Esophagus (tissue), 2 donors: ENCODE measurements around the gene CDH13. TPM values are rescaled to one million over a fixed set of nuclear protein-coding genes. Genes with fewer than 3 reads are reported as not detected.

Experiments
- H3K27ac ChIP-seq, 2 donors: one replicate each; pipeline ENCODE4 v1.5.1; 2013; ENCODE audit warnings: low read depth in 2 of 2, mild to moderate bottlenecking in 2 of 2, inconsistent platforms in 1 of 2, low read length in 1 of 2, moderate library complexity in 1 of 2
- H3K27me3 ChIP-seq, 2 donors: one replicate each; pipeline ENCODE4 v1.6.1; 2013; ENCODE audit warnings: low read length in 2 of 2, control low read depth in 1 of 2, mild to moderate bottlenecking in 1 of 2; ENCODE audit not compliant: insufficient read depth in 2 of 2, control insufficient read depth in 1 of 2
- H3K36me3 ChIP-seq, 2 donors: one replicate each; pipeline ENCODE4 v1.6.1; 2013; ENCODE audit warnings: low read length in 1 of 2; ENCODE audit not compliant: control insufficient read depth in 2 of 2, insufficient read depth in 2 of 2
- H3K4me1 ChIP-seq, 2 donors: one replicate each; pipeline ENCODE4 v1.6.1; 2013; ENCODE audit warnings: low read length in 1 of 2; ENCODE audit not compliant: control insufficient read depth in 2 of 2, insufficient read depth in 2 of 2
- H3K4me3 ChIP-seq, 2 donors: one replicate each; pipeline ENCODE4 v1.5.1; 2013; ENCODE audit warnings: low read length in 2 of 2, mild to moderate bottlenecking in 2 of 2, low read depth in 1 of 2, moderate library complexity in 1 of 2
- H3K9me3 ChIP-seq, 2 donors: one replicate each; pipeline ENCODE4 v1.6.1; 2013; ENCODE audit warnings: mild to moderate bottlenecking in 2 of 2, low read depth in 1 of 2, low read length in 1 of 2, moderate library complexity in 1 of 2; ENCODE audit not compliant: control insufficient read depth in 2 of 2, insufficient read depth in 1 of 2
- WGBS, 2 donors: extraction: QIAGEN DNeasy Blood & Tissue Kit; methylation state at CpG; one replicate each; pipeline ENCODE4 v1.1.7; 2013; 5-methylcytosine and 5-hydroxymethylcytosine counted together
- polyA plus RNA-seq, 2 donors: library from polyadenylated mRNA; stranded (reverse); fragments of 200-250 nt; gene quantifications; one replicate each; pipeline ENCODE4 v1.2.3, GENCODE V29; 2013
- donor health status: healthy with polysubstance abuse.
- donor health status: Bipolar disorder and iron deficiency.

The CDH13 gene
- polyA plus RNA-seq, 2 donors: 1.3 to 4.3 TPM

DNA sequence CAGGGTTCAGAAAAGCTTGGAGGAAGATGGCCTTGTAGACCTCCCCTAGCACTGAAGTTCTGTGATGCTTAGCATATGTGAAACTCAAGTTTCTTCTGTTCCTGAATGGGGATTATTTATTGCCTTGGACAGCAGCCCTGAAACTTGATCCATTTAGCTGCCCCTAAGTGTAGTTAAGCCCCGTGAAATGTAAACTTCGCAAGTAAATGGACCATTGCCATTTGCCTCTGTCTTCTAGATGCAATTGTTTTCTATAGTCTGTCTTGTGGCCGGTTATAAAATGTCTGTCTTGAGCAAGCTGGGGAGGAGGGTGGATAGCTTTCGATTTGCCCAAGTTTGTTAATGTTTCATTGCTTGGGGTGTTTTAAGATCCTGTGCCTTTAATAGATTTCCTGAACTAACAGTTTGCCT, 261.8 kb downstream of the CDH13 start:
- no peaks in the 10 kb centered on the region for H3K27me3 ChIP-seq
- H3K4me1 ChIP-seq: no peaks in the 10 kb centered on the region
- H3K27ac ChIP-seq: no peak overlapping the region
- no peak overlapping the region for H3K4me3 ChIP-seq
- H3K36me3 ChIP-seq: no peaks in the 10 kb centered on the region
- no peaks in the 10 kb centered on the region for H3K9me3 ChIP-seq
- WGBS, 2 donors: 25 to 26% methylated on average over 4 of the region's 4 CpGs

DNA sequence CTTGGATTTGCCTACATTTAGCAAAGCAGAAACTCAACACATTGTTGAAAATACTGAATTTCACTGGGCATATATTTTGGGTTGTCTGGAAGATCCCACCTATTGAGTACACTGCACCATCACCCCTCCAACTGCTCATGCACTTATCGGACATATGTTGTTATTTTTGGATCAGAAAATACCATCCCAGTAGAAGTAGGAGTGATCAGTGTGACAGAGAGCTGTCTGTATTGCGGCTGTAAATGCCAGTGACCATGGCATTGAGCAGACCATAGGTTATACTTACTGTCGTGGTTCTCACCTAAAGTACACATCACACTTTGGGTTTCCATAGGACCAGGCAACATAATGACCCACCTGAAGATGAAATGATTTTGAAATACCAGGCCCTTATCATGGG, 264.7 kb downstream of the CDH13 start:
- Histone ChIP-seq H3K36me3 (no peaks in the 10 kb centered on the region), H3K27ac (no peak overlapping the region), H3K27me3 (no peaks in the 10 kb centered on the region), H3K4me1 (no peaks in the 10 kb centered on the region), H3K9me3 (no peaks in the 10 kb centered on the region), H3K4me3 (no peak overlapping the region)
- 90 to 92% methylated on average over 3 of the region's 3 CpGs for WGBS, 2 donors

DNA sequence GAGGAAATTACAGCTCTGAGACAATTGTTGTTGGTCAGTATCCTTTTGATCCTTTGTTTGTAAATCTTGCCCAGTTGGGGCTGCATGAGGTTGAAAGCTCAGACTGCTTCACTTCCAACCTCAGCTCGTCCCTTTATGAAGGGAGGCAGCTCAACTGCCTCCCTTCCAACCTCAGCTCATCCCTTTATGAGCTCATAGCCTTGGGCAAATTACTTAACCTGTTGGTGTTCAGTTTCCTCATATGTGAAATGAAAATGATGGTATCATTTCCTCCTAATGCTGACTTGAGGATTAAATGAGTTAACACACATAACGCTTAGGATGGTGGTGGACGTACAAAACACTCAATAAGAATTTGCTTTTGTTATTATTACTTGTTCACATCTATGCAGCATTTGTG, 265.1 kb downstream of the CDH13 start:
- H3K4me1 ChIP-seq: no peaks in the 10 kb centered on the region
- H3K9me3 ChIP-seq: no peaks in the 10 kb centered on the region
- 67 to 79% methylated on average over 3 of the region's 3 CpGs for WGBS, 2 donors

DNA sequence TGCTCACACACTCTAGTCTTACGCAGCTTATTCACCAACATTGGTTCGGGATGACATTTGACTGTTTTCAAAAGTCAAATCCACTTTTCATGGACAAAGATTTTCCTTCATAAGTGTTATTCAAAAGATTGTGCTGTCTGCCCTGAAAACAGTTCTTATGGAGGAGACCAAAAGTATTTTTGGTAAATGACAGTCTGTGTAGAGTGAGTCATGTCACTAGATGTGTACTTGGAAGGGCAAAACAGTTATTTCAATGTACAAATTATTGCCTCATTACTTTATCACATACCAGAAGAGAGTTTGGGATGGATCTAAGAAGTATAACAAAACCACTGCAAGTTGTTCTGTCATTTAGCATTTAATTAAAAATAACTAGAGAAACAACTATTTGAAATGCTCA, 265.6 kb downstream of the CDH13 start:
- Histone ChIP-seq H3K9me3 (no peaks in the 10 kb centered on the region), H3K4me3 (no peak overlapping the region)
- WGBS, 2 donors: 91 to 93% methylated on average over 2 of the region's 2 CpGs

More for the DNA sequence above, 265.1 kb downstream of the CDH13 start:
- Histone ChIP-seq H3K36me3 (no peaks in the 10 kb centered on the region), H3K4me3 (no peak overlapping the region), H3K27ac (no peak overlapping the region), H3K27me3 (no peaks in the 10 kb centered on the region)

DNA sequence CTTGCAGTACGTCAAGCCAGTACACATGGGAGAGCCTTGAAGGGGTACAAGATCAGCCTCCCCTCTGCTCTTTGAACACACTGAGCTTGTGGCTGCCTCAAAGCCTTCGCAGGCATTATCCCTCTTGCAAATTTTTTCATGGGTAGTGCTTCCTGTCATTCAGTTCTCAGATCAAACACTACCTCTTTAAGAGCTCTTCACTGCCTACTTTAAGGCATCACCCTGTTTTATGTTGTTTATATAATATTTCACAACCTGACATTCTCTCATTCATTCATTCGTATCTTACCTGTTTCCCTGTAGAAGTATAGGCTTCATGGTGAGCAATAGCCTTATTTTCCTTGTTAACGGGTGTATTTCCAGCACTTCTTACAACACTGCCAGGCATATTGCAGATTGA, 269.1 kb downstream of the CDH13 start:
- Histone ChIP-seq H3K4me1 (no peaks in the 10 kb centered on the region), H3K36me3 (no peaks in the 10 kb centered on the region), H3K27me3 (no peaks in the 10 kb centered on the region), H3K27ac (no peak overlapping the region), H3K4me3 (no peak overlapping the region), H3K9me3 (no peaks in the 10 kb centered on the region)
- 69 to 71% methylated on average over 4 of the region's 4 CpGs for WGBS, 2 donors

More for the DNA sequence above, 265.6 kb downstream of the CDH13 start:
- no peaks in the 10 kb centered on the region for H3K4me1 ChIP-seq
- no peaks in the 10 kb centered on the region for H3K36me3 ChIP-seq
- H3K27me3 ChIP-seq: no peaks in the 10 kb centered on the region
- no peak overlapping the region for H3K27ac ChIP-seq

DNA sequence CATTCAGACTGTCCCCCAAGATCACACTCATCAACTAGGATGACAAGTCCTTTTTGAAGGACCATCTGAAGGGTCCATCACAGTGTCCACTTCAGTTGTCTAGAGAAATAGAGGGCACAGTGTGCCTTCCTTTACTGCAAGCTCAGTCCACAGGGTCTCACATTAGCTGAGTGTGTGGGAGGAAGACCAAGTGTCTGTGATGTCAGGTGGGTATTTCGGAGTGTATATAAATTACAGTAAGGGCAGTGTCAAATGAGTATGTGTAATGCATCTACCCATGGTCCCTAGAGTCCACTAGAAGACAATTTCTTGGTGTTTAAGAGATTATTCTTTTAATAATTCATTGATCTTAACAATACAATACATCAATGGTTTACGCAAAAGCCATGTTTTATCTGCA, 272.2 kb downstream of the CDH13 start:
- Histone ChIP-seq H3K36me3 (no peaks in the 10 kb centered on the region), H3K9me3 (no peaks in the 10 kb centered on the region), H3K4me3 (no peak overlapping the region), H3K4me1 (no peaks in the 10 kb centered on the region), H3K27ac (no peak overlapping the region), H3K27me3 (no peaks in the 10 kb centered on the region)
- 97 to 98% methylated on average over 2 of the region's 2 CpGs for WGBS, 2 donors

DNA sequence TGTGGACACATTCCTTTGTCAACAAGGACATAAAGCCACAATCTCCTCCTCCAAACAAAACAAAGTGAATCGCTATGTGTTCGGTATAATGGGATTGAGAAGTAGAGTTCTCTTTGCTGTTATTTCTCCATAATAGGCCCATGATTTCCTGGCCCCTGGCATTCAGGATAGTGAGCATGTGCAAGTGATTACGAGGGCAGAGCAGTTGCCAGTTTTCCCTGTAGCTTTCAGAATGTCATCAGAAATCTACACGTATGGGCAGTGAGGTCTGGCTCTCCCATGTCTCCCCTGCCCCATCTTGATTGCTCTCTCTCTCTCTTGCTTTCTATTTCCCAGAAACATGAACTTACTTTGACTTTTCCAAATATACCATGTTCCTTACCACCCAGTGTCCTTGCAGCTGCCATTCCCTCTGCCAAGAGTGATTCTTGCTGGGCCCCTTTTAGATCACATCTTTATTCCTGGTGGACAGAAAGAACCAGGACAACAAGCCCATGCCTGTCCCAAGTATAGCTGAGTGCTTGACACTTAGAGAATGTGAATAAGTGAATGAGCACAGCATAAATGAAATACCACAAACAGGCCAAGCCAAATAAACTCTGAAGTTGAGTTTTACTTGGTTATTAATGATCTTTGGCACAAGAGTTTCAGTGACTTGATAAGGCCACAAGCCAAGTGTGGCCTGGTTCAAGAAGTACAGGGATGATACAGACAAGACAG, 273.1 kb downstream of the CDH13 start:
- Histone ChIP-seq H3K9me3 (no peaks in the 10 kb centered on the region), H3K4me1 (no peaks in the 10 kb centered on the region), H3K36me3 (no peaks in the 10 kb centered on the region), H3K27ac (no peak overlapping the region), H3K27me3 (no peaks in the 10 kb centered on the region), H3K4me3 (no peak overlapping the region)
- WGBS, 2 donors: 74 to 75% methylated on average over 4 of the region's 4 CpGs

DNA sequence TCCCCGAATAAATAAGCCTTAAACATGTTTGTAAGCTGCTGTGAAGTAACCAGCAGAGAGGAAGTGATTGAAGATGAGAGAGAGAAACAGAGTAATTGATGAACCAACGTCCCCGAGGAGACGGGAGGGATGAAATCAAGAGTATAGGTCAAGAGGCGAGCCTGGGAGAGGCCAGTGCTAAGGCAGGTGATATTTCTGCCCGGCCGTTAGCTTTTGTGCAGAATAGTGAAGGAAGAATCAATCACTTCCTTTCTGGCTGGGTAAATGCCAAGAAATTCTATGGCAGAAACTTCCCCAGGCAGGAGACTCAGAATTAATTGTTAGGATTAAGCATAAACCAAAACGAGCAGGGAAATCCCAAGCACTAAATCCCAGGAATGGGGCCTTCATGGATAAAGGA, 273.8 kb downstream of the CDH13 start:
- no peak overlapping the region for H3K4me3 ChIP-seq
- H3K27ac ChIP-seq: no peak overlapping the region
- WGBS, 2 donors: 34 to 36% methylated on average over 8 of the region's 8 CpGs
- H3K36me3 ChIP-seq: no peaks in the 10 kb centered on the region
- no peaks in the 10 kb centered on the region for H3K4me1 ChIP-seq
- no peaks in the 10 kb centered on the region for H3K27me3 ChIP-seq
- H3K9me3 ChIP-seq: no peaks in the 10 kb centered on the region

DNA sequence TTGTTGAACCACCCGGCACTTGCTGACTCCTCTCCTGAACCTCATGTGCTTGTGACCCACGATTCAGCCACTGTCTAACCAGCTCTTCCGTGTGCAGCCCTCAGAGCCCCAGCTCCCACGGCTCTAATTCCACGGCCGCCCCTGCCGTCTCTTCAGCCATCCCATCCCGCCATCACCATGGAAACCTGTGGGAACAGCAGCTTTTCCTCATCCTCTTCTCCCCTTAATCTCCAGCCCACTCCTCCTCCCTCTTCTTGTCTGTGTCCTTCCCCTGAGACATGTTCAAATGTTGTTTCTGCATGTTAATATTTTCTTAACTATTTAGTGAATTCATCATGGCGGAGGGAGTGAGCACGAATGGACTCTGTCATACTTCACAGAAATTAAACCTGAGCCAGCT, 285.2 kb downstream of the CDH13 start:
- Histone ChIP-seq H3K27ac (no peak overlapping the region), H3K9me3 (no peaks in the 10 kb centered on the region), H3K27me3 (no peaks in the 10 kb centered on the region), H3K36me3 (no peaks in the 10 kb centered on the region), H3K4me1 (no peaks in the 10 kb centered on the region), H3K4me3 (no peak overlapping the region)
- 87 to 92% methylated on average over 10 of the region's 10 CpGs for WGBS, 2 donors

DNA sequence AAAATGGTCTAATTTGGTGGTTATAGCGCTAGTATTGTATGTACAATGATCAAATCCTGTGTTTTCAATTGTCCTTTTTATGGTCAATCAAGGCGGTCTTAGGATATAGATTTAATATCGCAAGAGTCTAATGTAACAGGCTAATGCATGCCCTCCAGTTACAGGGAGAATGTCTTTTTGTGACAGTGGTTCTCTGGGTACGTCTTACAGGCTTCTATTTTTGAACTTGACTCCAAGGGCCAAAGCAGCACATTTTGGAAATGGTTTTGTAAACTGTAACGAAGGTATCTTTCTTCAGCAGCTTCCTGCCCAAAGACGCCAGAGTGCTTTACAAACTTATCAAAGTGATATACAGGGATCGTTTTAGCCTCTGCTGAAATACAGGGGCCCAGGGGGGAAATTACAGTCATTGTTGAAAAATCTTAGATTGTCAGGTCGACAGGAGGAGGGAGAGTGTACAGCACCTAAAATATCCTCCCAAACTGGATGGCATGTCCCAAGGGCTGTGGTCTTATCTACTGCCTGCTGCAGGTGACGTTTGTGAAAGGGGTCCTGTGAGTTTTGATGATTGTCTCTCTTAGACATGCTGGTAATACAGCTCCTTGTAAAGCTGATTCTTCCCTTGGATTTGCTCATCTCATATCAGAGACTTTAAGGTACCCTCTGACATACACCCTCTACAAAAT, 288.5 kb downstream of the CDH13 start:
- Histone ChIP-seq H3K4me3 (no peak overlapping the region), H3K36me3 (no peaks in the 10 kb centered on the region), H3K27me3 (no peaks in the 10 kb centered on the region), H3K4me1 (no peaks in the 10 kb centered on the region), H3K27ac (no peak overlapping the region), H3K9me3 (no peaks in the 10 kb centered on the region)
- WGBS, 2 donors: 65 to 80% methylated on average over 9 of the region's 9 CpGs
